NCI-H1417 treated with DMSO at 0.1 percent for 48 hours (cell line): Measurements from ENCODE around the gene PDK4.
"Not testable (repeated sequence)": the region's sequence is repeated elsewhere in the genome, so short reads cannot be mapped to it uniquely, and the experiment has no call there.

Source experiments
- DNase-seq: peaks from one replicate; lab custom pipeline; 2025; lab: John Stamatoyannopoulos, UW

Gene PDK4

DNA sequence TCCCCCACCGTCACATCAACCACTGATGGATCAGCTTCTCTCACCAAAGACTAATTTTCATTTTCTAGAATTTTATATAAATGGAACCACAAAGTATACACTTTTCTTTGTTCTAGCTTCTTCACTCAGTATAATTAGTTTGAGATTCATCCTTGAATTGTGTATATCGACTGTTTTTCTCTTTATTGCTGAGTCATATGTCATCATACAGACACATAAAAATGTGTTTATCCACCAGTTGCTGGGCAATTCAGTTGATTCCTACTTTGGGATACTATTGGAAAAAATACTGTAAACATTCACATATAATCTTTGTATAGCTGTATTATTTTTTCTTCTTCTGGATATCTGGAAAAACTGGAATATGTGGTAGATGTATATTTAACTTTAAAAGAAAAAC is 26.6 kb downstream of the PDK4 start:
- DNase-seq, result no peak

DNA sequence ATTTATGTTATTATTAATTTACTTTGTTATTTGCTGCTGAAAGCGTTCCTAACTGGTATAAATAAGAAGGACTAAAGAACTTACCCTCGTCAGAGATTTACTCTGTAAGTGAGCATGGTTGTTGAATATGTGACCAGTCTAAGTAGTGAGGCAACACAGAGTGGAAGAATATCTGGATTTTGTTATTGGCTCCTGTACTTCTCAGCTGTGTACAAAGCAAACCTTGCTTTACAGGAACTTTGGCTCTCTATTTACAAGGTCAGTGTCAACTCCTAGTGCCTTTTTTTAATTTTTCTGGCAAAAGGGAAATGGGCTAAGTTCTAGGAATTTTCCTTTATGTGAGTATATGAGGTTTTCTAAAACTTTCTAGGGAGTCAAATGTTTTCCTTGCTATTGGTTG is 35.6 kb downstream of the PDK4 start:
- no peak for DNase-seq

DNA sequence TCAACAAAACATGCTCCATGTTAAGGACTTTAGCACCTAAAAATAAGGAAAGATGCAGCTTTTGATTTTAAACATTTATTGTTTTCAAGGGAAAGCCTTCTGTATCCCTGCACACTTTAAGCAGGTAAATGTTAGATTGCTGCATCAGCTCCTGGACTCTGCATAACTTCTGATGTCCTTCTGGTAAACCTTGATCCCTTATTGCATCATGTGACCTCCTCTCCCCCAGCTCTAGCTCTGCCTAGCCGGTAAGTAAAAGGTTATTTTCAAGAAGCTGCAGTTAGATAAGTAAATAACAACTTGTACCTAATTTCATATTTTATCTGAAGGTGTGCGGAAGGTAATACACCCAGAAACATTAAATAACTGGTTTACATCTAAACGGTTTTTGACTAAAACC is 37.5 kb downstream of the PDK4 start:
- DNase-seq, result no peak

- no peak for DNase-seq
These were observed 39.5 kb downstream of the PDK4 start for GRCh38 chr7:95556777-95557176.

GRCh38 chr7:95553939-95554338 is 42.4 kb downstream of the PDK4 start:
- DNase-seq, result no peak

- not testable (repeated sequence) for DNase-seq
These were observed 44.0 kb downstream of the PDK4 start for GRCh38 chr7:95552010-95552926.

GRCh38 chr7:95550546-95550945 is 45.8 kb downstream of the PDK4 start:
- no peak for DNase-seq

DNA sequence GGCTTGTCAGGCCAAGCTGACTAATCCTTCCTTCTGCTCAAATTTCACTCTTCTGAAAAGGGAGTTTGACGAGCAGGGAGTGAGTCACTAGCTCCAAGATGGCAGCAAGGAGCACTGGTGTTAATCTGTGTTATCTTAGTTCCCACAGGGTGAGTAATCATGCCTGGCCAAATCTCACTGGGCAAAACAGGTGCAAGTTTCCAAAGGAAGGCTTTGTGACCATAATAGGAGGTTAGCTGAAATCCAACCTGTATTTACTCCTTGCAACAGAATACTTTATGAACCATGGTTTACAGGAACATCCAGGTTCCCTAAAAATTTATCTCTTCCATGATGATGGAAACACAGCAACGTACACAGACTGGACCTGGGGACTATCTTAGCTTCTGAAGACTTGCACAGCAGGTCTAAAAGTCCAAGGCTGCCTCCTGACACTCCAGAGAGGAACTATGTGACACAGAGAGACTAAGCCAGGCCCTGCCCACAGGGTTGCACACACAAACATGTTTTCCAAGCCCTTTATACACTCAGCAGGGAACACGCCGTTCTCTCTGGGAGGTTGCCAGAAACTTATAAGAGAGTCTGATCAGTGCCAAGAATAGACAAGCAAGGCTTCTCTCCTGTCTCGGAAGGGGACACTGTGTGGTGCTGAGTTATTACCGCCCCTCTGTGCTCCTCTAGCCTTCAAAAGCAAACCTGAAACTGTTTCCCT is 46.3 kb downstream of the PDK4 start:
- DNase-seq, result no peak

GRCh38 chr7:95547361-95548348 is 48.7 kb downstream of the PDK4 start:
- no peak for DNase-seq

GRCh38 chr7:95546647-95547046 is 49.7 kb downstream of the PDK4 start:
- no peak for DNase-seq

DNA sequence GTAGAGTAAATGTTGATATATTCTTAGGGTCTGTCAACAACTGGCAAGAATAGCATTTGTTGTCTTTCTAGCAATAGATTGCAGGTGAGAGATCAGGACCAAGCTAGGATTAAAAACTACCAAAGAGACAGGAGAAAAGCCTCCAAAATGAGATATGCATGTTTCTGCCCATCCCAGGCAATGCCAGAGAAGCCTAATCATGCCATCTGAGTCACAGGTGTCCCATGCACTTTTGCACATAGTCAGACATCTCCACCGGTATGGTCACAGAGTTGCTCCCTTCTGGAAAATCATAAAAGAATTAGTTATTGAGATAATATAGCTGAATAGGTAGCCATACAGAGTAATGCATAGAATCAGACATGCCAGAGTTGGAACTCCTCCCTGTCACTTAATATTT is 50.6 kb downstream of the PDK4 start:
- no peak for DNase-seq

- DNase-seq, result no peak
These were observed 51.2 kb downstream of the PDK4 start for GRCh38 chr7:95545007-95545615.

DNA sequence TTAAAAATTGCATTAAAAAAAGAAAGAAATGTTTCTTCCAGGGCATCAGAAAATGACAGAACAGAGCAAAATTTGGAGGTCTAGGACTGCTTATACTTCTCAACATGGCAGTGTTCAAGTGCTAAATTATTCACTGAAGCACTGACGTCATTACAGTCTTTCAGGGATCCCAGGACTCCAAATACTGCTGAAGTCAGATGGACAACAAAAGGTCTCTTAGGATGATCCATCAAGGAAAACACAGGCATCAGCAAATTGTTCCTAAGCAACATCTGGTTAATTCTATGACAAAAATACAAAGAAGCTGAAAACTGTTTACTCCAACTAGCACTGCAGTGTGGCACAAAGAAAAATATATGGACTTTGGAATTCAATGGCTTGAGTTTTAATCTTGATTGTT is 52.1 kb downstream of the PDK4 start:
- no peak for DNase-seq

GRCh38 chr7:95543312-95543711 is 53.0 kb downstream of the PDK4 start:
- DNase-seq, result no peak

GRCh38 chr7:95540366-95540765 is 56.0 kb downstream of the PDK4 start:
- no peak for DNase-seq

DNA sequence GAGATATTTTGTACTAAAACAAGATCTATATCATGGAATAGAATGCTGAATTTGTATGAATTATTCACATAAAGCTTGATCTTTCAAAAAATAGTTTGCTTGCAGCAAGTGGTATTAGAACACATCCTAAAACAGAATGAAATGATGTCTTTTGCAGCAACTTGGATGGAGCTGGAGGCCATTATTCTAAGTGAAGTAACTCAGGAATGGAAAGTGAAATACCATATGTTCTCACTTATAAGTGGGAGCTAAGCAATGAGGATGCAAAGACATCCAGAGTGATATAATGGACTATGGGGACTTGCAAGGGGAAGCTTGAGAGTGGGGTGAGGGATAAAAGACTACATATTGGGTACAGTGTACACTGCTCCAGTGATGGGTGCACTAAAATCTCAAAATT is 56.9 kb downstream of the PDK4 start:
- no peak for DNase-seq

- no peak for DNase-seq
These were observed 58.8 kb downstream of the PDK4 start for GRCh38 chr7:95537468-95537867.

GRCh38 chr7:95536656-95537311 is 59.5 kb downstream of the PDK4 start:
- no peak for DNase-seq

- DNase-seq, result no peak
These were observed 60.7 kb downstream of the PDK4 start for GRCh38 chr7:95535662-95536061.

DNA sequence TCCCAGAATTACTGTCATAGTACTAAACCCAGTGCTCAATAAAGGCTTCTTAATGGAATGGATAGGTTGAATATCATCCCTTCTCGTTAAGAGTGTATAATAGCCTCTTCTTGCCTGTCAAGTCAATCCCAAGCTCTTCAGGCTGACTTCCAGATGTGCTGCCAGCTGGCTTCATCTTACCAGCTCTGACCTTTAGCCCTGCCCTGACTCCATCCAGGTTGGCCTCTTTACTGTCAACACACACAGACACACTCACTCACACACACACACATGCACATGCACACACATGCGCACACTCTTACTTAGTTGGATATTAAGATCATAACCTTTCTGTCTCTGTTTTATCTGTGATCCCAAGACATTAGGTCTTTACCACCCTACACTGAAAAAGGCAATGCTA is 61.5 kb downstream of the PDK4 start:
- no peak for DNase-seq
